IMR-90 (cell line): Measurements from ENCODE around the gene GRID1. TPM values are rescaled to one million over a fixed set of nuclear protein-coding genes. Genes with fewer than 3 reads are reported as not detected.

Experiments used
- ATAC-seq: fragments of 200-7000 bp; cut with Tn5 transposase; 2 replicates; pipeline ENCODE4 v1.9.1; 2020; ENCODE audit warnings: low read depth, mild to moderate bottlenecking, moderate library complexity
- BruUV-seq: library from RNA; stranded (reverse); fragments of 400-500 nt; replicated peaks from 2 replicates; lab custom pipeline; 2021; lab: Mats Ljungman, UMichigan
- CTCF ChIA-PET: fragments of 300-600 bp; formaldehyde crosslinking; extraction: SDS; loops from one replicate; lab custom pipeline; 2021; ENCODE audit warnings: antibody characterized with exemption; lab: Yijun Ruan, JAX
- POLR2A ChIA-PET: fragments of 300-600 bp; sonication (Branson Sonifier 250); formaldehyde crosslinking; loops from one replicate; lab custom pipeline; 2022; ENCODE audit warnings: antibody characterized with exemption; ENCODE audit not compliant: unreplicated experiment; lab: Charles Lee
- DNase-seq: peaks from one replicate; pipeline ENCODE4 v3.0.0; 2013
- H2AFZ ChIP-seq: replicated peaks from 2 replicates; pipeline ENCODE3; 2013; ENCODE audit warnings: low read length, mild to moderate bottlenecking; ENCODE audit not compliant: poor library complexity
- H2AK5ac ChIP-seq: 2 replicates; pipeline ENCODE4 v1.6.1; 2013; ENCODE audit warnings: low read depth, low read length, inconsistent platforms
- H2AK9ac ChIP-seq: replicated peaks from 2 replicates; pipeline ENCODE3; 2013; ENCODE audit warnings: mild to moderate bottlenecking, low read depth, low read length, moderate library complexity; ENCODE audit not compliant: poor library complexity
- H2BK120ac ChIP-seq: 2 replicates; pipeline ENCODE4 v1.6.1; 2013; ENCODE audit warnings: low read depth, low read length, inconsistent platforms
- H2BK15ac ChIP-seq: 3 replicates; pipeline ENCODE4 v1.6.1; 2013; ENCODE audit warnings: low read depth, low read length, inconsistent platforms
- H2BK20ac ChIP-seq: 2 replicates; pipeline ENCODE4 v1.6.1; 2013; ENCODE audit warnings: low read depth, mild to moderate bottlenecking, inconsistent platforms, low read length, moderate library complexity
- H2BK5ac ChIP-seq: 2 replicates; pipeline ENCODE4 v1.6.1; 2013; ENCODE audit warnings: mild to moderate bottlenecking, low read depth, low read length, inconsistent platforms; ENCODE audit not compliant: poor library complexity, severe bottlenecking
- H3K14ac ChIP-seq: replicated peaks from 2 replicates; pipeline ENCODE4 v1.6.1; 2013; ENCODE audit warnings: low read depth, low read length, inconsistent platforms
- H3K18ac ChIP-seq: 2 replicates; pipeline ENCODE4 v1.6.1; 2013; ENCODE audit warnings: low read depth, low read length, control low read depth
- H3K23ac ChIP-seq: 2 replicates; pipeline ENCODE4 v1.6.1; 2013; ENCODE audit warnings: low read depth, low read length, inconsistent platforms
- H3K27ac ChIP-seq: 2 replicates; pipeline ENCODE4 v1.5.1; 2013; ENCODE audit warnings: mild to moderate bottlenecking, control low read depth, low read length; ENCODE audit not compliant: insufficient read depth
- H3K27me3 ChIP-seq: 2 replicates; pipeline ENCODE4 v1.6.1; 2013; ENCODE audit warnings: low read length; ENCODE audit not compliant: control insufficient read depth, insufficient read depth
- H3K36me3 ChIP-seq: 2 replicates; pipeline ENCODE4 v1.6.1; 2013; ENCODE audit warnings: low read length, mixed read lengths; ENCODE audit not compliant: control insufficient read depth, insufficient read depth
- H3K4ac ChIP-seq: 2 replicates; pipeline ENCODE4 v1.6.1; 2013; ENCODE audit warnings: low read depth, low read length, inconsistent platforms
- H3K4me1 ChIP-seq: 2 replicates; pipeline ENCODE4 v1.6.1; 2013; ENCODE audit warnings: low read length, mixed read lengths; ENCODE audit not compliant: control insufficient read depth, insufficient read depth
- H3K4me2 ChIP-seq: 2 replicates; pipeline ENCODE4 v1.6.1; 2013; ENCODE audit warnings: low read depth, mild to moderate bottlenecking, control low read depth, low read length, moderate library complexity
- H3K4me3 ChIP-seq: 2 replicates; pipeline ENCODE4 v1.5.1; 2013; ENCODE audit warnings: low read depth, mild to moderate bottlenecking, control low read depth, low read length, moderate library complexity; ENCODE audit not compliant: insufficient read depth
- H3K56ac ChIP-seq: 2 replicates; pipeline ENCODE4 v1.6.1; 2013; ENCODE audit warnings: low read length, inconsistent platforms; ENCODE audit not compliant: insufficient read depth; ENCODE audit errors: extremely low read depth
- H3K79me1 ChIP-seq, 2 experiments: 2 replicates each; pipeline ENCODE4 v1.6.1; 2013; ENCODE audit warnings: low read length in 2 of 2, inconsistent platforms in 1 of 2, low read depth in 1 of 2
- H3K9ac ChIP-seq: 2 replicates; pipeline ENCODE4 v1.6.1; 2013; ENCODE audit warnings: low read depth, low read length, control low read depth
- H3K9me1 ChIP-seq: 2 replicates; pipeline ENCODE4 v1.6.1; 2013; ENCODE audit warnings: low read length, inconsistent platforms; ENCODE audit not compliant: insufficient read depth
- H3K9me3 ChIP-seq: 2 replicates; pipeline ENCODE4 v1.6.1; 2013; ENCODE audit warnings: low read length; ENCODE audit not compliant: control insufficient read depth, insufficient read depth
- H4K20me1 ChIP-seq: 2 replicates; pipeline ENCODE4 v1.6.1; 2013; ENCODE audit warnings: low read length, inconsistent platforms; ENCODE audit not compliant: insufficient read depth
- H4K5ac ChIP-seq: 2 replicates; pipeline ENCODE4 v1.6.1; 2013; ENCODE audit warnings: mild to moderate bottlenecking, low read depth, low read length, control low read depth
- H4K8ac ChIP-seq, 2 experiments: 2 replicates each; pipeline ENCODE4 v1.6.1; 2013; ENCODE audit warnings: low read depth in 2 of 2, low read length in 2 of 2, control low read depth in 1 of 2, inconsistent platforms in 1 of 2
- H4K91ac ChIP-seq: 2 replicates; pipeline ENCODE4 v1.6.1; 2013; ENCODE audit warnings: low read depth, low read length, inconsistent platforms; ENCODE audit not compliant: insufficient read depth
- BHLHE40 ChIP-seq: fragments of 150-350 bp; IDR thresholded peaks from 2 replicates; pipeline ENCODE4 v1.6.1; 2016; ENCODE audit warnings: mild to moderate bottlenecking, low read depth, low read length
- CHD1 ChIP-seq: IDR thresholded peaks from 2 replicates; pipeline ENCODE4 v1.6.1; 2012; ENCODE audit warnings: low read depth, low read length, improper control_type of control experiment
- POLR2A ChIP-seq: IDR thresholded peaks from 2 replicates; pipeline ENCODE4 v1.6.1; 2012; ENCODE audit warnings: mild to moderate bottlenecking, low read depth, low read length
- RCOR1 ChIP-seq: IDR thresholded peaks from 2 replicates; pipeline ENCODE4 v1.6.1; 2012; ENCODE audit warnings: mild to moderate bottlenecking, low read length, improper control_type of control experiment; ENCODE audit not compliant: insufficient replicate concordance
- RFX5 ChIP-seq: IDR thresholded peaks from 2 replicates; pipeline ENCODE4 v1.8.0; 2012; ENCODE audit warnings: low read depth, mild to moderate bottlenecking, low read length, moderate library complexity
- WGBS, 2 experiments: methylation state at CpG; one replicate each; pipeline versions ENCODE4 v1.1.5 to v1.1.7; 2013; ENCODE audit warnings: missing lambda C conversion rate in 2 of 2; ENCODE audit not compliant: insufficient read length in 1 of 2; ENCODE audit errors: extremely low coverage in 2 of 2; 5-methylcytosine and 5-hydroxymethylcytosine counted together
- dilution Hi-C: fragments of 300-500 bp; cut with HindIII; formaldehyde crosslinking; loops from one replicate; pipeline ENCODE4 v1.14.3; 2018; ENCODE audit warnings: low sequenced_read_pairs; ENCODE audit not compliant: unreplicated experiment
- in situ Hi-C: fragments of 300-500 bp; cut with MboI; formaldehyde crosslinking; loops from 3 replicates; pipeline ENCODE4 v1.14.3; 2019; ENCODE audit warnings: low sequenced_read_pairs, inconsistent platforms, mixed read lengths
- intact Hi-C: fragments of 100-400 bp; cut with micrococcal nuclease; formaldehyde crosslinking; loops from 2 replicates; pipeline ENCODE4 v1.10.0; 2022
- polyA plus RNA-seq, 3 experiments: library from polyadenylated mRNA; depleted of rRNA; stranded (reverse); fragments of >200 nt; gene quantifications; 2 replicates each; pipeline ENCODE4 v1.2.3, GENCODE V29; 2012; ENCODE audit warnings: low replicate concordance in 1 of 3
- total RNA-seq: library from RNA; depleted of rRNA; stranded (reverse); fragments of >200 nt; gene quantifications from 2 replicates; pipeline ENCODE4 v1.2.3, GENCODE V29; 2012
- TF ChIP-seq, protein P1 (sequence below): fragments of 150-350 bp; IDR thresholded peaks from 2 replicates; pipeline ENCODE4 v1.6.1; 2016; ENCODE audit warnings: low read depth, mild to moderate bottlenecking, low read length, moderate library complexity, borderline replicate concordance

The GRID1 gene
- total and polyA plus RNA-seq, 2 of the 4 experiments (the other 2 are of a cell fraction) = not detected

DNA sequence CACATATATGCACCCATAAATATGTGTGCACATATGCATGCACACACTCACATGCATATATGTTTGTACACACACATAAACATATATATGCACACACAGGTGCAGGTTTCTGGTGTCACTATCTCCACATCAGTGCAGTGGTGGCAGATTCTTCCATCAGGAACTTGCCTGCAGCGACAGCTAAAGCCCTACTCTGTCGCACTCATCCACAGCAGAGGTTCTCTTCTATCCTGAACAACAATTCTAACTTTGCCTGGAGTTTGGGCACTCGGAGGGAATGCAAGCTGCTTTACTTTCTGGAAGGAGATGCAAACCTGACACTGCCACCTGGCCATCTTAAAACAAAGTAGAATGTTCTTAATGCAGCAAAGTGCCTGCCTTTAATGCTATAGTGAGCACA lies 745.8 kb downstream of the GRID1 start:
- no peak overlapping the region for H4K8ac ChIP-seq
- no peaks in the 10 kb centered on the region for H3K9me1 ChIP-seq
- DNase-seq (no peak), ATAC-seq (no peak)
- no peak overlapping the region for H3K18ac ChIP-seq
- intact Hi-C loops = no loop called here
- dilution Hi-C loops = no loop called here
- no peak overlapping the region for H3K4me3 ChIP-seq
- no peak overlapping the region for H4K5ac ChIP-seq
- H2AK5ac ChIP-seq = no peak overlapping the region
- H3K9ac ChIP-seq = no peak overlapping the region
- H3K23ac ChIP-seq = no peak overlapping the region
- no peak overlapping the region for H3K4me2 ChIP-seq
- H3K4me1 ChIP-seq = no peaks in the 10 kb centered on the region
- no peak overlapping the region for H3K56ac ChIP-seq
- H3K4ac ChIP-seq = no peak overlapping the region
- H4K91ac ChIP-seq = no peak overlapping the region
- H2AK9ac ChIP-seq = no peak overlapping the region
- H3K9me3 ChIP-seq = peaks cover 20% of the 10 kb centered on the region
- H3K79me1 ChIP-seq = no peaks in the 10 kb centered on the region
- ChIA-PET POLR2A (no interaction called here), CTCF (no interaction called here)
- BruUV-seq = no TSS peak
- H2BK15ac ChIP-seq = no peak overlapping the region
- no peaks in the 10 kb centered on the region for H3K36me3 ChIP-seq
- no peak overlapping the region for H2BK20ac ChIP-seq
- H2AFZ ChIP-seq = peak overlapping the region; percentile 24
- no peaks in the 10 kb centered on the region for H3K27me3 ChIP-seq
- H2BK5ac ChIP-seq = no peak overlapping the region
- no peaks in the 10 kb centered on the region for H4K20me1 ChIP-seq
- in situ Hi-C loops = no loop called here
- H3K27ac ChIP-seq = no peak overlapping the region
- 40% methylated on average over 1 of the region's 3 CpGs; no CpG with 5 or more reads in 1 of the 2 experiments for WGBS, 2 experiments
- TF ChIP-seq POLR2A (no peak), CHD1 (no peak), RCOR1 (no peak), BHLHE40 (no peak), RFX5 (no peak)
- TF ChIP-seq, protein P1, sequence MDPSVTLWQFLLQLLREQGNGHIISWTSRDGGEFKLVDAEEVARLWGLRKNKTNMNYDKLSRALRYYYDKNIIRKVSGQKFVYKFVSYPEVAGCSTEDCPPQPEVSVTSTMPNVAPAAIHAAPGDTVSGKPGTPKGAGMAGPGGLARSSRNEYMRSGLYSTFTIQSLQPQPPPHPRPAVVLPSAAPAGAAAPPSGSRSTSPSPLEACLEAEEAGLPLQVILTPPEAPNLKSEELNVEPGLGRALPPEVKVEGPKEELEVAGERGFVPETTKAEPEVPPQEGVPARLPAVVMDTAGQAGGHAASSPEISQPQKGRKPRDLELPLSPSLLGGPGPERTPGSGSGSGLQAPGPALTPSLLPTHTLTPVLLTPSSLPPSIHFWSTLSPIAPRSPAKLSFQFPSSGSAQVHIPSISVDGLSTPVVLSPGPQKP = no peak
- no peak overlapping the region for H2BK120ac ChIP-seq
- no peak overlapping the region for H3K14ac ChIP-seq
